NK-92 treated with Interleukin-12 subunit alpha and Interleukin-12 subunit beta, amount 100 ng/mL, for 24 hours (cell line): ENCODE results near the gene POU2F2.
"Not testable (repeated sequence)": the region's sequence is repeated elsewhere in the genome, so short reads cannot be mapped to it uniquely, and the experiment has no call there.

ENCODE experiments used
- DNase-seq: peaks from one replicate; lab custom pipeline; 2025; lab: John Stamatoyannopoulos, UW

POU2F2 gene

GRCh38 chr19:42059196-42059595 is 73.0 kb downstream of the POU2F2 start:
- no peak for DNase-seq

GRCh38 chr19:42057846-42058245 is 74.4 kb downstream of the POU2F2 start:
- no peak for DNase-seq

- DNase-seq: no peak
These were observed 78.0 kb downstream of the POU2F2 start for GRCh38 chr19:42054205-42054604.

- no peak for DNase-seq
These were observed 79.0 kb downstream of the POU2F2 start for GRCh38 chr19:42053037-42053935.

- no peak for DNase-seq
These were observed 79.9 kb downstream of the POU2F2 start for GRCh38 chr19:42052241-42052863.

DNA sequence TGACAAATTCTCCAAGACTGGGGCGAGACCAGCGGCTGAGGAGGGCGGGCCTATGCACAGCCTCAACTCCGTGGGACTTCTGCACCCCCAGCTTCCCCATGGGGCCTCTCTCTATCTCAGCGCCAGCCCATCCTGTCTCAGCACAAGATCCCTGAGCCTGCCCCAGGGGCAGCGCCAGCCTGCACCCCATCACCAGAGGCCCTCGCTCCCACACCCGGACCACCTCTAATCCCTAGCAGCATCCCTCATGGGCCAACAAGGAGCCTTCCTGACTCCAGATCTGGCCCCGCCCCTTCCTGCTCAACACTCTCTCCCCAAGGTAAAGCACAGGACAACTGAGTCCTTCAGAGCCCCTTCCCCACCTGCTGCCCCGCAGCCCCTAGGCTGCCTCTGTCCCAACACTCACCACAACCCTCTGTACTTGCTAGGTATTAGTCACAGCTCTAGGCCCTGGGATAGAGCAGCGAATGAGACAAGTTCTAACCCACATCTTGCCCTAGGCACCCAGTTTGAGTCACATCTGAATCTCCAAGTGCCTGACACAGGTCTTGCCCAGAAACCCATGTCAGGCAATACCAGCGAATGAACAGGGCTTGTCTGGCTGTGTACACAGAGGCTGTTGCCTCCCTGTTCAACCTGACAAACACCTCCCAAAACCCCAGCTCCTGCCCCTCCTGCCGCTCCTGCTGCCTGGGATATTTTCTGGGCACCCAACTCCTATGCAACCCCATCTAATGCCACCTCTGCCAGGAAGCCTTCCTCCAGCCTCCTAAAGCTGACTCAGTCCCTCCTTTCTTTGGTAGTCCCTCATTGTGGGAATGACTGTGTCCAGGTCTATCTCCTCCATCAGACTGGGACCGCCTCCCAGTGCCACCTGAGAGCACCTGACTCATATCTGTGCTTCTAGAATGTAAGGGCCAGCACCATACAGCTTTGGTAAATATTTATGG is 80.8 kb downstream of the POU2F2 start:
- DNase-seq: no peak

DNA sequence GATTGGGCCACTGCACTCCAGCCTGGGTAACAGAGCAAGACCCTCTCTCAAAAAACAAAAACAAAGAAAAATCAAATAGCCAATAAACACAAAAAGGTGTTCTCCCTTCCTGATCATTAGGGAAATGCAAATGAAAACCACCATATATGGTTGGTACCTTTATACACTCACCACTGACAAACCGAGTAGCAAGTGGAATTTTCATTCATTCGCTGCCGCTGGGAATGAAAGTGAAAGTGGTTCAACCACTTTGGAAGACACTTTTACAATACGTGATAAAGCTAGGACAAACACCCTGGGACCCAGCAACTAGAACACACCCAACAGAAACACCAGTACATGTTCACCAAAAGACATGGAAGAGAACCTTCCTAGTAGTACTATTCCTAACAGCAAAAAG is 83.3 kb downstream of the POU2F2 start:
- no peak for DNase-seq

DNA sequence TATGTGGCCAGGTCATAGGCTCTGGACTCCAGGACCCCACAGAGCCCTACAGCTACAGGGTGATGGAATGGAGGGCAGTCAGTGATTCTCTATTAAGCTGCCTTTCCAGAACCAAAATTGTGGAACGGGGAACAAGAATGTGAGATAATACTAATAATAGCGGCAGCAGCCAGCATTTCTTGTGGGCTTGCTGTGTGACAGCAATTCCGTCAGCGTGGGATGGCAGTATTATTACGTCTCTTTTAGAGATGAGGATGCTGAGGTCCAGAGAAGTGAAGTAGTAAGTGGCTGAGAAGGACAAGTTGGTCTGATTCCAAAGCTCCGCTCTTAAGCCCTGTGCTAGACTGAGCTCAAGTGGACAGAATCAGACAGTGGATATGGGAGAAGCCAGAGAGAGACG is 86.7 kb downstream of the POU2F2 start:
- no peak for DNase-seq

GRCh38 chr19:42042455-42043170 is 89.6 kb downstream of the POU2F2 start:
- no peak for DNase-seq

GRCh38 chr19:42040491-42040890 is 91.8 kb downstream of the POU2F2 start:
- DNase-seq: not testable (repeated sequence)

DNA sequence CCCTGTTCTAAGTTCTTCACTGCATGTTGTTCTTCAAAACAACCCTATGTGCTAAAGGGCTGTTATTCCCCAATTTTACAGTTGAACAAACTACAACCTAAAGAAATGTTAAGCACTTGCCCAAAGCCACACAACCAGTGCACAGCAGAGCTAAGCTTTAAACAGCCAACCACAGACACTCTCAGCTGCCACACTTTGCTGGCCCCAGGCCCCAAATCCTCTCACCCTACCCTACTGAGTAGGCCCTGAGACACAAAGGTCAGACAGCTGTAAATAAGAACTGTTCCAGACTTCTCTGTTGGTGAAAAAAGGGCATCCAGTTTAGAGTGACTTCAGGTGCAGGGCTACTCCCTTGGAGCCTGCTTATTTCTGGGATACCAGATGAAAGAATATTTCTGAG is 92.2 kb downstream of the POU2F2 start:
- DNase-seq: no peak

GRCh38 chr19:42038666-42039065 is 93.6 kb downstream of the POU2F2 start:
- no peak for DNase-seq

DNA sequence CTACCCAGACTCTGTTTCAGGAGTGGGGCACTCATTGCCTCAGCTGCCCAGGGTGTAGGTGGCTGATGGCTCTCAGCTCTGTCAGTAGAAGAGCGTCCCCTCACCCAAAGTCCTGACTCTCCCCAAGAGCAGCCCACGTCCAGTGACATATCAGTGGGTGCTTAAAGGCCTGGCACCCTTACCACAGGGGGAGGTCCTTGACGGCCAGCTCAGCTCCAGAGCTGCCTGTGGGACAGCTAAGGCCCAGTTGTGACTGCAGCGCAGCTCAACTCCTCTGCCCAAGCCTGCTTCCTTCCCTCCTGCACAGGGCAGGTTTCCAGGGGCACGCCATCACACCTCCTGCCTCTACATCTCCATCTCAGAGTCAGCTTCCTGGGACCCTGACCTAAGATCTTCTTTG is 94.6 kb downstream of the POU2F2 start:
- DNase-seq: no peak
